Ascending aorta (tissue), 2 donors: ENCODE results near the gene PXYLP1. TPM values are rescaled to one million over a fixed set of nuclear protein-coding genes. Genes with fewer than 3 reads are reported as not detected.
A peak's percentile ranks its signal among the peaks of the same experiment; 100 is the strongest.

ENCODE experiments used
- DNase-seq, 2 donors: peaks; one replicate each; pipeline ENCODE4 v3.0.0-alpha.2; 2019; ENCODE audit warnings: low spot score in 2 of 2
- H3K27ac ChIP-seq, 2 donors: fragments of 200-600 bp; sonication (generic); one replicate each; pipeline ENCODE4 v1.5.1; 2016 to 2017; ENCODE audit warnings: mild to moderate bottlenecking in 1 of 2
- H3K27me3 ChIP-seq: fragments of 200-600 bp; sonication (generic); one replicate; pipeline ENCODE4 v1.5.1; 2017
- H3K36me3 ChIP-seq, 2 donors: fragments of 200-600 bp; sonication (generic); one replicate each; pipeline ENCODE4 v1.5.1; 2016
- H3K4me1 ChIP-seq, 2 donors: fragments of 200-600 bp; sonication (generic); one replicate each; pipeline ENCODE4 v1.5.1; 2016 to 2017; ENCODE audit warnings: mild to moderate bottlenecking in 1 of 2
- H3K4me3 ChIP-seq, 2 donors: fragments of 200-600 bp; sonication (generic); one replicate each; pipeline ENCODE4 v1.5.1; 2016 to 2017; ENCODE audit warnings: mild to moderate bottlenecking in 1 of 2
- H3K9me3 ChIP-seq, 2 donors: fragments of 200-600 bp; sonication (generic); one replicate each; pipeline ENCODE4 v1.5.1; 2016
- intact Hi-C: fragments of 100-400 bp; cut with DNase I; formaldehyde crosslinking; loops from one replicate; pipeline ENCODE4 v1.15.1; 2023
- total RNA-seq: library from RNA; depleted of rRNA; stranded (reverse); fragments of >200 nt; gene quantifications from one replicate; pipeline ENCODE4 v1.1.0, GENCODE V29; 2016
- TF ChIP-seq, protein P1 (sequence below), 3 experiments: fragments of 200-600 bp in 2 of 3; fragments of 450-650 bp in 1 of 3; sonication (generic) in 2 of 3; IDR thresholded peaks; one replicate each; pipeline ENCODE4 v1.5.1; 2016 to 2019; ENCODE audit warnings: antibody characterized with exemption in 3 of 3, mild to moderate bottlenecking in 1 of 3, moderate library complexity in 1 of 3

PXYLP1 gene, protein sequence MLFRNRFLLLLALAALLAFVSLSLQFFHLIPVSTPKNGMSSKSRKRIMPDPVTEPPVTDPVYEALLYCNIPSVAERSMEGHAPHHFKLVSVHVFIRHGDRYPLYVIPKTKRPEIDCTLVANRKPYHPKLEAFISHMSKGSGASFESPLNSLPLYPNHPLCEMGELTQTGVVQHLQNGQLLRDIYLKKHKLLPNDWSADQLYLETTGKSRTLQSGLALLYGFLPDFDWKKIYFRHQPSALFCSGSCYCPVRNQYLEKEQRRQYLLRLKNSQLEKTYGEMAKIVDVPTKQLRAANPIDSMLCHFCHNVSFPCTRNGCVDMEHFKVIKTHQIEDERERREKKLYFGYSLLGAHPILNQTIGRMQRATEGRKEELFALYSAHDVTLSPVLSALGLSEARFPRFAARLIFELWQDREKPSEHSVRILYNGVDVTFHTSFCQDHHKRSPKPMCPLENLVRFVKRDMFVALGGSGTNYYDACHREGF
- total RNA-seq = 14.2 TPM

DNA sequence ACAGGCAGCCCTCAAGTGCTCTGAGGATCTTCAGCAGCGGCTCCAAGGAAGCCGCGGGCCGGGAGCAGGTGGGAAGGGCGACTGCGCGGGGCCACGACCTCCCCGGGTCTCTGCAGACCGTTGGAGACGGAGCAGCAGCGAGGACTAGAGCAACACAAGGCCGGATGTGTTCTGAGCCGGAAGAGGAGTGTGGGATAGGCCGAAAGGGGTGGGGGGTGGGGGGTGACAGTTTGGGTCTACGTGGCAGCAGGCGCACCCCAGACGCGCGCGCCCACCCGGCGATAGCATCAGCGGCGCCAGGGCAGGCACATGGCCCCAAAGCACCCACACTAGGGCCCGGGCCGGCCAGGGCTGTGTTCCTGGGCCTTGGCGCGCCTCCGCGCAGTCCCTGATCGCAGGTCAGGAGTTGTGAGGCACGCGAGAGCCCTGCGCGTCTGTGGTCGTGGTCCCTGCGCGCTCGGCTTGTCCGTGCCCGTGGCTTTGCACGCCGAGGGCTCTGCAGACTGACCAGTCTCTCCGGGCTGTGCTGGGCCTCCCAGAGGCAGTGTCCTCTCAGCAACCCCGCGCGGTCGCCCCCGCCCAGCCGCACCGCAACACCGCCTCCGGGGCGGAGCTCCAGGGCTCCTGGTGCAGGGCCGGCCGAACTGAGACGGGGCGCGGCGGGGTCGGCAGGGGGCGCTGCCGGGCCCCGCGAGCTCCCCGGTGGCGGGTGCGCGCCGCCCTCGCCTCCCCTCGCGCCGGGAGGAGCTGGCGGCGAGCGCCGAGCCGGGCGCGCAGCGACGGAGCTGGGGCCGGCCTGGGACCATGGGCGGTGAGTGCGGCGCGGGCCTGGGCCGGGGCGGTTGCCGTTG is at the start of gene PXYLP1:
TSS of gene PXYLP1 (plus strand) at position 725 of the 851 bp plus-strand sequence. CDS start 28,351 bp downstream, outside the sequence.
- TF ChIP-seq, protein P1, sequence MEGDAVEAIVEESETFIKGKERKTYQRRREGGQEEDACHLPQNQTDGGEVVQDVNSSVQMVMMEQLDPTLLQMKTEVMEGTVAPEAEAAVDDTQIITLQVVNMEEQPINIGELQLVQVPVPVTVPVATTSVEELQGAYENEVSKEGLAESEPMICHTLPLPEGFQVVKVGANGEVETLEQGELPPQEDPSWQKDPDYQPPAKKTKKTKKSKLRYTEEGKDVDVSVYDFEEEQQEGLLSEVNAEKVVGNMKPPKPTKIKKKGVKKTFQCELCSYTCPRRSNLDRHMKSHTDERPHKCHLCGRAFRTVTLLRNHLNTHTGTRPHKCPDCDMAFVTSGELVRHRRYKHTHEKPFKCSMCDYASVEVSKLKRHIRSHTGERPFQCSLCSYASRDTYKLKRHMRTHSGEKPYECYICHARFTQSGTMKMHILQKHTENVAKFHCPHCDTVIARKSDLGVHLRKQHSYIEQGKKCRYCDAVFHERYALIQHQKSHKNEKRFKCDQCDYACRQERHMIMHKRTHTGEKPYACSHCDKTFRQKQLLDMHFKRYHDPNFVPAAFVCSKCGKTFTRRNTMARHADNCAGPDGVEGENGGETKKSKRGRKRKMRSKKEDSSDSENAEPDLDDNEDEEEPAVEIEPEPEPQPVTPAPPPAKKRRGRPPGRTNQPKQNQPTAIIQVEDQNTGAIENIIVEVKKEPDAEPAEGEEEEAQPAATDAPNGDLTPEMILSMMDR (IDR thresholded peaks at IDR 0.05) = peak; percentile 27 to 97 (median 46)
- peak; percentile 77 to 97 for DNase-seq
- H3K27ac ChIP-seq = peak within 1 kb of the TSS; percentile 79 to 85
- peaks cover 0 to 11% of the 10 kb centered on the region in 2 donors for H3K4me1 ChIP-seq
- H3K27me3 ChIP-seq = no peaks in the 10 kb centered on the region
- H3K36me3 ChIP-seq = no peaks in the 10 kb centered on the region
- intact Hi-C loops = loop anchor here (1.0 to 5.0 kb wide), 5 partner anchors 48 to 331 kb away; partner anchors contain the start of genes RASA2 and SLC25A36
- peak within 1 kb of the TSS; percentile 61 to 96 for H3K4me3 ChIP-seq
- H3K9me3 ChIP-seq = no peaks in the 10 kb centered on the region

DNA sequence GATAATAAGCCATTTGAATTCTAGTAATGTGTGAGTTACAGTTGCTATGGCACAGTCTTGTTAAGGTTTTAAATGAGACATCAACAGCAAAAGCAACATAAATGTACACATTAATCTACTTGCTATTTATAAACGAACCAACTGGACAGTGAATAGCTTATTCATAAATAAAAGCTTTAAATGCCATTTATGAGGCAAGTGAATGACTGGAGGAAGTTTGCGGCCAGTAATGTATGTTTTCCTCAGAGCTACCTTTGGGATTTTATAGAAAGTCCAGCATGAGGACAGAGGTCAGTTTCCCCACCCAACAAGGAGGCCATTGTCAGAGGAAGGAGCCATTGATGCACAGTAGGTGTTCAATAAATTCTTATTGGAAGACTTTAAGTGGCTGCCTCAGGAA is 48.0 kb upstream of the PXYLP1 start:
- intact Hi-C loops = no loop called here
- TF ChIP-seq, protein P1 (IDR thresholded peaks at IDR 0.05) = no peak
- Histone ChIP-seq H3K4me3 (no peak overlapping the region), H3K27ac (no peak overlapping the region), H3K4me1 (no peaks in the 10 kb centered on the region), H3K36me3 (no peaks in the 10 kb centered on the region), H3K27me3 (no peaks in the 10 kb centered on the region), H3K9me3 (no peaks in the 10 kb centered on the region)
- no peak for DNase-seq

DNA sequence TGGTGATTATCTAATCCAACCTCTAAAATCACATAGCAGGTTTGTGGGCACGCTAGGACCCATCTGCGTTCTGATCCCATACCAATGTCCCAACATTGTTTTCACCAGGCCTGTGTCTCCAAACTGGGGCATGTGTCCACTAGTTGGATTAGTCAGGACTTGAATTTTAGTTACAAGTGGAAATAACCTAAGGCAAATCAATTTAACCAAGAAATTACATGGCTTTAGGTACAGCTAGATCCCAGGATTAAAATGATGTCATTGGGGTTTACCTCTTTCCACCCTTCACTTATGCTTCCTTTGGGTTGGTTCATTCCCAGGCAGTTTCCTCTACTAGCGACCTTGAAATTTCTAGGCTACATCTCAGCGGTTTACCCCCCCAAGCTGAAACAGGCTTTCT is 47.2 kb upstream of the PXYLP1 start:
- TF ChIP-seq, protein P1 (IDR thresholded peaks at IDR 0.05) = no peak

DNA sequence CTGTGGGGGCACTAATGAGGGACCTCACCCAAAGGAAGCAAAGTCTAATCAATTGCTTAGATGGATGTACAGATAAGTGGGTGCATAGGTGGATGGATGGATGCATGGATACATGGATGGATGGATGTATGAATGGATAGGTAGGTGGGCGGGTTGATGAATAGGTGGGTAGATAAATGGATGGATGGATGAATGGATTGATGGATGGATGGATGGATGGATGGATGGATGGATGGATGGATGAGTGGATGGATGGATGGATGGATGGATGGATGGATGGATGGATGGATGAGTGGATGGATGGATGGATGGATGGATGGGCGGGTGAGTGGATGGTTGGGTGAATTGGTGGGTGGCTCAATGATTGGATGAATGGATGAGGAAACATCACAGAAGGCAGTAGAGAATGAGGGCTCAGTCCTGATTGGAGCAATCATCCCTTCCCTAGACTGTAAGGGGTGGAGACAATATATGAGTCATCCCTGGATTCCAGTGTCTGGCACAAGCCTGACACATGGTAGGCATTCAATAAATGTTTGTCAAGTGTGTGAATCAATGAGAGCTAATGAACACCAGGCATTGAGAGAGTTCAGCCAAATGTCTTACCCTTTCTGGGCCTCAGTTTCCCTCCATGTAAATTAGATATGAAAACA is 40.4 kb upstream of the PXYLP1 start:
- H3K4me1 ChIP-seq = no peaks in the 10 kb centered on the region

More for the DNA sequence above, 47.2 kb upstream of the PXYLP1 start:
- H3K27ac ChIP-seq = no peak overlapping the region
- intact Hi-C loops = no loop called here
- DNase-seq = no peak
- no peaks in the 10 kb centered on the region for H3K9me3 ChIP-seq
- no peaks in the 10 kb centered on the region for H3K36me3 ChIP-seq
- no peaks in the 10 kb centered on the region for H3K27me3 ChIP-seq
- no peak overlapping the region for H3K4me3 ChIP-seq
- no peaks in the 10 kb centered on the region for H3K4me1 ChIP-seq

More for the DNA sequence above, 40.4 kb upstream of the PXYLP1 start:
- H3K36me3 ChIP-seq = no peaks in the 10 kb centered on the region
- H3K27ac ChIP-seq = no peak overlapping the region
- no peak overlapping the region for H3K4me3 ChIP-seq
- no peaks in the 10 kb centered on the region for H3K9me3 ChIP-seq
- intact Hi-C loops = no loop called here
- TF ChIP-seq, protein P1 (IDR thresholded peaks at IDR 0.05) = no peak
- no peaks in the 10 kb centered on the region for H3K27me3 ChIP-seq
- no peak for DNase-seq
